HepG2 (cell line): ENCODE measurements around the gene SMAD2. TPM values are rescaled to one million over a fixed set of nuclear protein-coding genes. Genes with fewer than 3 reads are reported as not detected.
A peak's percentile ranks its signal among the peaks of the same experiment; 100 is the strongest.

Experiments
- GABPA ChIP-seq, 2 experiments: IDR thresholded peaks; 2 replicates each; pipeline ENCODE4 v1.6.1; 2011 to 2016; ENCODE audit warnings: low read depth in 2 of 2, low read length in 1 of 2, missing biosample characterization in 1 of 2, missing genetic modification characterization in 1 of 2
- GABPB1 ChIP-seq: IDR thresholded peaks from 2 replicates; pipeline ENCODE4 v1.6.1; 2016; ENCODE audit warnings: mild to moderate bottlenecking, missing genetic modification reagents, moderate library complexity, missing compliant biosample characterization
- GMEB1 ChIP-seq: sonication (generic); formaldehyde crosslinking; IDR thresholded peaks from 2 replicates; pipeline ENCODE4 v1.5.1; 2020; ENCODE audit warnings: missing genetic modification reagents, mild to moderate bottlenecking, borderline replicate concordance
- KDM2A ChIP-seq: sonication (generic); formaldehyde crosslinking; IDR thresholded peaks from 2 replicates; pipeline ENCODE4 v1.4.0; 2020; ENCODE audit warnings: low read depth, missing genetic modification reagents, borderline replicate concordance
- KMT2B ChIP-seq: IDR thresholded peaks from 2 replicates; pipeline ENCODE4 v1.6.1; 2016; ENCODE audit warnings: missing genetic modification reagents, missing compliant biosample characterization
- MAZ ChIP-seq, 2 experiments: sonication (generic) in 1 of 2; formaldehyde crosslinking in 1 of 2; IDR thresholded peaks; 2 replicates each; pipeline versions ENCODE4 v1.5.0 to v1.6.1; 2012 to 2020; ENCODE audit warnings: low read depth in 2 of 2, mild to moderate bottlenecking in 2 of 2, borderline replicate concordance in 1 of 2, improper control_type of control experiment in 1 of 2, low read length in 1 of 2, missing genetic modification reagents in 1 of 2, moderate library complexity in 1 of 2
- POGZ ChIP-seq: sonication (generic); formaldehyde crosslinking; IDR thresholded peaks from 2 replicates; pipeline ENCODE4 v1.4.0; 2020; ENCODE audit warnings: mild to moderate bottlenecking, missing genetic modification reagents
- RAD21 ChIP-seq: fragments of 450-650 bp; formaldehyde crosslinking; IDR thresholded peaks from 2 replicates; pipeline ENCODE4 v1.5.0; 2020; ENCODE audit warnings: mild to moderate bottlenecking
- RBFOX2 ChIP-seq: fragments of 200-400 bp; formaldehyde crosslinking; IDR thresholded peaks from 2 replicates; pipeline ENCODE4 v1.6.1; 2017; ENCODE audit warnings: low read depth, mild to moderate bottlenecking, low read length
- SP2 ChIP-seq: sonication (generic); formaldehyde crosslinking; IDR thresholded peaks from 2 replicates; pipeline ENCODE4 v1.5.1; 2020; ENCODE audit warnings: mild to moderate bottlenecking, missing genetic modification reagents
- SRY ChIP-seq: sonication (generic); formaldehyde crosslinking; IDR thresholded peaks from 2 replicates; pipeline ENCODE4 v1.8.0; 2022; ENCODE audit warnings: mild to moderate bottlenecking, missing genetic modification reagents
- ZBTB42 ChIP-seq: sonication (generic); formaldehyde crosslinking; IDR thresholded peaks from 2 replicates; pipeline ENCODE4 v1.5.0; 2020; ENCODE audit warnings: mild to moderate bottlenecking, missing genetic modification reagents
- ZBTB7B ChIP-seq: sonication (generic); formaldehyde crosslinking; IDR thresholded peaks from 2 replicates; pipeline ENCODE4 v1.4.0; 2020; ENCODE audit warnings: missing genetic modification reagents
- ZNF276 ChIP-seq: sonication (generic); formaldehyde crosslinking; IDR thresholded peaks from 2 replicates; pipeline ENCODE4 v1.4.0; 2020; ENCODE audit warnings: mild to moderate bottlenecking, low read depth, missing genetic modification reagents
- ZNF326 ChIP-seq: sonication (generic); formaldehyde crosslinking; IDR thresholded peaks from 2 replicates; pipeline ENCODE4 v1.4.0; 2020; ENCODE audit warnings: missing genetic modification reagents, borderline replicate concordance
- ZNF441 ChIP-seq: sonication (generic); formaldehyde crosslinking; IDR thresholded peaks from 2 replicates; pipeline ENCODE4 v1.7.0; 2021; ENCODE audit warnings: missing genetic modification reagents, borderline replicate concordance
- ZNF556 ChIP-seq: sonication (generic); formaldehyde crosslinking; IDR thresholded peaks from 2 replicates; pipeline ENCODE4 v1.4.0; 2020; ENCODE audit warnings: mild to moderate bottlenecking, missing genetic modification reagents, borderline replicate concordance
- ZNF572 ChIP-seq: sonication (generic); formaldehyde crosslinking; IDR thresholded peaks from 2 replicates; pipeline ENCODE4 v1.5.1; 2020; ENCODE audit warnings: mild to moderate bottlenecking, missing genetic modification reagents
- ZNF639 ChIP-seq: conservative IDR thresholded peaks from 2 replicates; pipeline ENCODE4 v1.6.1; 2018; ENCODE audit warnings: missing genetic modification reagents
- ZNF704 ChIP-seq: sonication (generic); formaldehyde crosslinking; IDR thresholded peaks from 2 replicates; pipeline ENCODE4 v1.8.1; 2023; ENCODE audit warnings: mild to moderate bottlenecking, inconsistent platforms, moderate library complexity, missing genetic modification reagents, borderline replicate concordance
- ZNF746 ChIP-seq: sonication (generic); formaldehyde crosslinking; IDR thresholded peaks from 2 replicates; pipeline ENCODE4 v1.8.0; 2022; ENCODE audit warnings: mild to moderate bottlenecking, missing genetic modification reagents
- ZNF883 ChIP-seq: sonication (generic); formaldehyde crosslinking; IDR thresholded peaks from 2 replicates; pipeline ENCODE4 v1.5.1; 2020; ENCODE audit warnings: mild to moderate bottlenecking, missing genetic modification reagents; ENCODE audit errors: not compliant biosample characterization
- polyA plus RNA-seq, 8 experiments: library from polyadenylated mRNA; depleted of rRNA in 3 of 8; stranded (reverse) in 7 of 8; unstranded in 1 of 8; fragments of >200 nt; fragmentation: Illumina TruSeq in 4 of 8; extraction: Trizol in 4 of 8; gene quantifications; 2 replicates each; pipeline versions ENCODE4 v1.2.1 to v1.2.3, GENCODE V29; 2011 to 2016; ENCODE audit warnings: low read depth in 4 of 8, missing spikeins in 1 of 8, mixed read lengths in 1 of 8; ENCODE audit not compliant: insufficient read depth in 1 of 8
- total RNA-seq, 5 experiments: library from RNA; depleted of rRNA; stranded (reverse); fragments of >200 nt; fragmentation: Illumina TruSeq; extraction: Trizol; gene quantifications; 2 replicates each; pipeline ENCODE4 v1.2.3, GENCODE V29; 2016; ENCODE audit warnings: low read depth in 1 of 5

Gene SMAD2
- total and polyA plus RNA-seq, 2 of the 13 experiments (the other 11 are each of a cell fraction or from before 2014, with no cell fraction given) = 40.2 to 96.2 TPM

- TF ChIP-seq ZNF441 (CRISPR knock-in tag) (peak; percentile 87; the same call in 1 of the 2 replicates), ZNF883 (CRISPR knock-in tag) (peak; percentile 66), ZNF704 (peak; percentile 88; the same call in 1 of the 2 replicates), MAZ (IDR thresholded peaks at IDR 0.05; ENCODE audit: borderline replicate concordance, low read depth, low read length) (peak; percentile 86; the same call in 1 of the 2 replicates), MAZ (CRISPR knock-in tag; IDR thresholded peaks at IDR 0.05; ENCODE audit: low read depth) (peak; percentile 20; the same call in 1 of the 2 replicates), ZNF556 (peak; percentile 65; the same call in 1 of the 2 replicates), GMEB1 (CRISPR knock-in tag) (peak; percentile 60), KMT2B (CRISPR knock-in tag) (peak; percentile 63), ZNF276 (CRISPR knock-in tag) (0 out of 2 replicates have a peak, but pooled peaks have one; percentile 29), ZBTB42 (CRISPR knock-in tag) (peak; percentile 31; the same call in 1 of the 2 replicates), SRY (peak; percentile 55; the same call in 1 of the 2 replicates), GABPB1 (peak; percentile 79; the same call in 1 of the 2 replicates), ZNF326 (CRISPR knock-in tag) (no peak), ZNF746 (CRISPR knock-in tag) (peak; percentile 86; the same call in 1 of the 2 replicates), KDM2A (CRISPR knock-in tag) (peak; percentile 54; the same call in 1 of the 2 replicates), ZBTB7B (CRISPR knock-in tag) (peak; percentile 8; the same call in 1 of the 2 replicates), GABPA (IDR thresholded peaks at IDR 0.05; ENCODE audit: low read depth, low read length) (peak; percentile 50), GABPA (CRISPR knock-in tag; IDR thresholded peaks at IDR 0.05; ENCODE audit: low read depth) (peak; percentile 80), ZNF639 (peak; percentile 74; the same call in 1 of the 2 replicates), POGZ (CRISPR knock-in tag) (peak; percentile 69; the same call in 1 of the 2 replicates), SP2 (CRISPR knock-in tag) (peak; percentile 50; the same call in 1 of the 2 replicates), RAD21 (CRISPR knock-in tag) (peak; percentile 16; the same call in 1 of the 2 replicates), ZNF572 (CRISPR knock-in tag) (0 out of 2 replicates have a peak, but pooled peaks have one; percentile 49), RBFOX2 (peak; percentile 64)
Measured at GRCh38 chr18:47930199-47930930, at the start of gene SMAD2 (continued).
